Cardiac muscle cell (in vitro differentiated cells and primary cell): Measurements from ENCODE around the gene ICAM2. TPM values are rescaled to one million over a fixed set of nuclear protein-coding genes. Genes with fewer than 3 reads are reported as not detected.

Experiments used
- DNase-seq, 2 donors: peaks; one replicate each; pipeline versions ENCODE4 v3.0.0 to v3.0.0-alpha.2; 2010 to 2017; ENCODE audit warnings: low read depth in 1 of 2, low spot score in 1 of 2
- H3K27ac ChIP-seq: fragments of 200-600 bp; sonication (generic); 2 replicates; pipeline ENCODE4 v1.5.1; 2016
- H3K27me3 ChIP-seq: fragments of 200-600 bp; sonication (generic); 2 replicates; pipeline ENCODE4 v1.6.0; 2016; ENCODE audit warnings: control low read depth
- H3K36me3 ChIP-seq: fragments of 200-600 bp; sonication (generic); 2 replicates; pipeline ENCODE4 v1.5.1; 2016; ENCODE audit warnings: control low read depth
- H3K4me1 ChIP-seq: fragments of 200-600 bp; sonication (generic); 2 replicates; pipeline ENCODE4 v1.8.1; 2017; ENCODE audit warnings: low read depth, mild to moderate bottlenecking, mixed run types
- H3K4me3 ChIP-seq: fragments of 200-600 bp; sonication (generic); 2 replicates; pipeline ENCODE4 v1.5.1; 2016; ENCODE audit warnings: mild to moderate bottlenecking
- H3K9me3 ChIP-seq: fragments of 200-600 bp; sonication (generic); 2 replicates; pipeline ENCODE4 v1.5.1; 2017; ENCODE audit warnings: low read depth, mild to moderate bottlenecking, control low read depth
- polyA plus RNA-seq: library from polyadenylated mRNA; unstranded; fragments of >200 nt; fragmentation: Nextera tagmentation; extraction: Ambion mirVana; gene quantifications from 2 replicates; pipeline ENCODE4 v1.2.1, GENCODE V29; 2016
- total RNA-seq: library from RNA; depleted of rRNA; stranded (reverse); fragments of >200 nt; gene quantifications from 2 replicates; pipeline ENCODE4 v1.2.3, GENCODE V29; 2016
- TF ChIP-seq, protein P1 (sequence below): IDR thresholded peaks from 2 replicates; pipeline ENCODE4 v1.5.1; 2012; ENCODE audit warnings: low read depth, mild to moderate bottlenecking, low read length

The ICAM2 gene
- total and polyA plus RNA-seq, 2 experiments from 2014 or later: 1.1 TPM; not detected in 1

DNA sequence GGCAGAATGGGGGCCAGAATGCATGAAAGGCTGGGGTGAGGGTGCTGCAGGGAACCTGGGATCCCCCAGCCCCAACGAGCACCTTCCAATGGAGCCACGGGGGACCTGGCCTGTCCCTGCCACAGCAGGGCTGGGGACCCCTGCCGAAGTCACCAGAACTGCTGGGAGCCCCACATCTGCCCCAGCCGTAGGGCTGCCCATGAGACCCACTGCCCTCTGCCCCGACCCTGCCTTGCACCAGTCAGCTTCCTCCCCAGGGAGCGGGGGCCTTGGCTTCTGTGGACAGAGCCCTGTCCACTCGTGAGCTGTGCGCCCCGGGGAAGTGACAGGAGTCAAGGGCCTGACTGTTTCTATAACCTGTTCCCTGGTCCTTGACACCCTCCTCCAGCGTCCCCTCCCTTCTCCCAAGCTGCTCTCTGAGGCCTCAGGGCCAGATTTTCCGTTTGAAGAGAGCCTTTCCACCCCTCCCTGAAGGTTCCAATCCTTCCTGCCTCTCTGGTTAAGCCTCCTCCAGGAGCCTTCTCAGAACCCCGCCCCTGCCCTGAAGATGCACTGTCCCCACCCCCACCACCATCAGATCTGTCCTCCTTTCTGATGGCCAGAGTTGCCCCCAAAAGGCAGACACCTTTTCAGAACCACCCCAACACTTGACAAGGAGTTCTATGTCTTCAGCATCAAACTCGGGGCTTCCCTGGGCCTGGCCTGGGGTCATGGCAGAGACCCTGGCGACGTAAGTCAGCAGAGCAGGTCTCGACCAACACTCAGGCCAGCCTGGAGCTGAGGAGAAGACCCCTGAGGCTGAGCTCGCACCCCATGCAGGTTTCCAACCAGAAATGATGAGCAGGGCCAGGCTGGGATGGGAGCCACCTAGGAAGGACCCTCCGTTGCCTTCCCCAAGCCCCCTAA is 33.0 kb downstream of the ICAM2 start:
- Histone ChIP-seq H3K27me3 (peaks cover 10% of the 10 kb centered on the region), H3K36me3 (no peaks in the 10 kb centered on the region), H3K27ac (peak overlapping the region; percentile 13), H3K4me1 (peaks cover 33% of the 10 kb centered on the region), H3K4me3 (no peak overlapping the region), H3K9me3 (no peaks in the 10 kb centered on the region)
- peak in 1 of 2 donors; percentile 38 for DNase-seq
- TF ChIP-seq, protein P1, sequence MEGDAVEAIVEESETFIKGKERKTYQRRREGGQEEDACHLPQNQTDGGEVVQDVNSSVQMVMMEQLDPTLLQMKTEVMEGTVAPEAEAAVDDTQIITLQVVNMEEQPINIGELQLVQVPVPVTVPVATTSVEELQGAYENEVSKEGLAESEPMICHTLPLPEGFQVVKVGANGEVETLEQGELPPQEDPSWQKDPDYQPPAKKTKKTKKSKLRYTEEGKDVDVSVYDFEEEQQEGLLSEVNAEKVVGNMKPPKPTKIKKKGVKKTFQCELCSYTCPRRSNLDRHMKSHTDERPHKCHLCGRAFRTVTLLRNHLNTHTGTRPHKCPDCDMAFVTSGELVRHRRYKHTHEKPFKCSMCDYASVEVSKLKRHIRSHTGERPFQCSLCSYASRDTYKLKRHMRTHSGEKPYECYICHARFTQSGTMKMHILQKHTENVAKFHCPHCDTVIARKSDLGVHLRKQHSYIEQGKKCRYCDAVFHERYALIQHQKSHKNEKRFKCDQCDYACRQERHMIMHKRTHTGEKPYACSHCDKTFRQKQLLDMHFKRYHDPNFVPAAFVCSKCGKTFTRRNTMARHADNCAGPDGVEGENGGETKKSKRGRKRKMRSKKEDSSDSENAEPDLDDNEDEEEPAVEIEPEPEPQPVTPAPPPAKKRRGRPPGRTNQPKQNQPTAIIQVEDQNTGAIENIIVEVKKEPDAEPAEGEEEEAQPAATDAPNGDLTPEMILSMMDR: no peak

DNA sequence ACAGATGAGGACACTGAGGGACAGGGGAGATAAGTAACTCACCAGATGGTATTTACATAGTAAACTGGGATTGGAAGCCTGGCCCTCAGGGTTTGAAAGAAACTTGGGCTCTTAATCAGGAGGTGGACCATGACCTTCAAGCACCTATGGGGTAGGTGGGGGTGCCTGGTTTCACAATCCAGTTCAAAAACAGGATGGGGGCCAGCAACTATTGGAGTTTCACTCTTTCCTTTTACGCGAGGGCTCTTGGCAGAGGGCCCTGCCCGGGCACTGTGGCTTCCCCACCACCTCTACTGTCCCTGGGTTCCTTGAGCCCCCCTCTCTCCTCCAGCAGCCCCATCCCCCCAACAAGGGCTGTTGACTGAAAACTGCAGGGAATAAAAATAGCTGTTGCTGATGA is 33.6 kb downstream of the ICAM2 start:
- TF ChIP-seq, protein P1: no peak
- no peak for DNase-seq
- Histone ChIP-seq H3K9me3 (no peaks in the 10 kb centered on the region), H3K27me3 (peaks cover 3% of the 10 kb centered on the region), H3K4me3 (no peak overlapping the region), H3K36me3 (no peaks in the 10 kb centered on the region), H3K4me1 (peaks cover 33% of the 10 kb centered on the region), H3K27ac (peak overlapping the region; percentile 13)

DNA sequence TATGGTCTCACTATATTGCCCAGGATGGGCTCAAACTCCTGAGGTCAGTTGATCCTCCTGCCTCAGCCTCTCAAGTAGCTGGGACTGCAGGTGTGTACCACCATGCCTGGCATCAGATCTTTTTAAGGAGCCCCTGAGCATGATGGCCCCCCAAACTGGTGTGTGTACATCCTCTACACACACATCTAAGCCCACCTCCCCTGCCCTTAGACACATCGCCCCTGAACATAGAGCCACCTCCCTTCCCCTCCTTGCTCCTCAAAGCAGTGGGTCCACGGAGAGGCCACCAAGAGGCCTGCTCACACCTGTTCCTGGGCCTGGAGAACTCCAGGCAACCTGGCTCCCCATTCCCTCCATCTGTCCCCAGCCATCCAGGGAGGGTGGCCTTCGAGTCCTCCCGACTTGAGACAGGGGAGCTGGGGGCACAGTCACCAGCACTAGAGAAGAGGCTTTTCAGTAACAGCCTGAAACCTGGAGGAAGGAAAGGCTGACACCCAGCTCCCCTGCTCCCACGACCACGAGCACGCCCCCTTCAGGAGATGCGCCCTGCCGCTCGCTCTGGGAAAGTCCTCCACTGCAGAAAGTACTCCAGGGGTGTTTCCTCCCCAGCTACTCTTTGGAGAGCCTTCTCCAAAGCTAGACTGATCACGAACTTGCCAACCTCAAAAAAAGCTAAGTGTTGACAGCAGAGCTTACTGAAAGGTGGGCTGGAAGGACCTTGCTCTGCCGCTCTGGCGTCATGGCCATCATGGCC is 34.9 kb downstream of the ICAM2 start:
- no peak overlapping the region for H3K27ac ChIP-seq
- no peaks in the 10 kb centered on the region for H3K9me3 ChIP-seq
- H3K4me1 ChIP-seq: peaks cover 31% of the 10 kb centered on the region
- no peak for DNase-seq
- no peak overlapping the region for H3K4me3 ChIP-seq
- no peaks in the 10 kb centered on the region for H3K36me3 ChIP-seq
- H3K27me3 ChIP-seq: no peaks in the 10 kb centered on the region
- TF ChIP-seq, protein P1: no peak

GRCh38 chr17:63984651-63985386 is 35.6 kb downstream of the ICAM2 start:
- Histone ChIP-seq H3K9me3 (no peaks in the 10 kb centered on the region), H3K27ac (no peak overlapping the region), H3K4me1 (peaks cover 30% of the 10 kb centered on the region), H3K4me3 (no peak overlapping the region), H3K36me3 (no peaks in the 10 kb centered on the region), H3K27me3 (no peaks in the 10 kb centered on the region)
- peak in 1 of 2 donors; percentile 83 for DNase-seq
- TF ChIP-seq, protein P1: no peak

DNA sequence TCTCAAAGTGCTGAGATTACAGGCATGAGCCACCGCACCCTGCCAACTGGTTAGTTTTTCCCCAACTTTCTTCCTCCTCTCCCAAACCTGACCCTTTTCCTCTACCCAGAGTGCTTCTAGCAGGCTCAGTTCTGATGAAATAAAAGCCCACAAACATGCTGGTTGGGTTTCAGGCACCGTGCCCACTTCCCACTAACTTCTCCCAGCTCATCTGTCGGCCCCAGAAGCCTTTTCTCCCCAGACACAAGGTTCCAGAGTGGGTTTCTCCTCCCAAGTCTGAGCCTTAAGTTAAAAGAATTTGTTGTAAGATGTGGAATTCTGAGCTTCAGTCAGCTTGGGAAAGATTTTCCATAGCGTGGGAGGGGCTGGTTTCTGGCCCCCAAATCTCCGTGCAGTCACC is 36.2 kb downstream of the ICAM2 start:
- DNase-seq: peak in 1 of 2 donors; percentile 72
- TF ChIP-seq, protein P1: no peak
- H3K4me3 ChIP-seq: no peak overlapping the region
- no peaks in the 10 kb centered on the region for H3K27me3 ChIP-seq
- no peaks in the 10 kb centered on the region for H3K36me3 ChIP-seq
- peaks cover 28% of the 10 kb centered on the region for H3K4me1 ChIP-seq
- no peak overlapping the region for H3K27ac ChIP-seq
- H3K9me3 ChIP-seq: no peaks in the 10 kb centered on the region
